Kidney epithelial cell (primary cell): ENCODE results near the gene PROKR1. TPM values are rescaled to one million over a fixed set of nuclear protein-coding genes. Genes with fewer than 3 reads are reported as not detected.
"Not testable (repeated sequence)": the region's sequence is repeated elsewhere in the genome, so short reads cannot be mapped to it uniquely, and the experiment has no call there.

Experiments used
- DNase-seq: peaks from one replicate; pipeline ENCODE4 v3.0.0-alpha.2; 2010; ENCODE audit warnings: low read depth
- H3K27me3 ChIP-seq: 2 replicates; pipeline ENCODE4 v1.6.0; 2011; ENCODE audit warnings: low read length; ENCODE audit not compliant: control insufficient read depth, insufficient read depth
- H3K36me3 ChIP-seq: 2 replicates; pipeline ENCODE4 v1.5.1; 2011; ENCODE audit warnings: low read length; ENCODE audit not compliant: control insufficient read depth, insufficient read depth
- H3K4me3 ChIP-seq: 2 replicates; pipeline ENCODE4 v1.5.1; 2011; ENCODE audit warnings: low read depth, mild to moderate bottlenecking, control low read depth, low read length
- CTCF ChIP-seq: IDR thresholded peaks from 2 replicates; pipeline ENCODE4 v1.5.1; 2011; ENCODE audit warnings: mild to moderate bottlenecking, moderate library complexity, low read length, control low read depth, inconsistent platforms; ENCODE audit not compliant: insufficient read depth, poor library complexity, severe bottlenecking
- total RNA-seq: library from RNA; depleted of rRNA; stranded (reverse); fragments of >200 nt; gene quantifications from 2 replicates; pipeline ENCODE4 v1.2.3, GENCODE V29; 2015

Gene PROKR1
- total RNA-seq = not detected in 2 replicates

- Histone ChIP-seq H3K36me3 (no peaks in the 10 kb centered on the region), H3K4me3 (peak within 1 kb of the TSS; percentile 37), H3K27me3 (peaks cover 31% of the 10 kb centered on the region)
- TF ChIP-seq CTCF = no peak
- no peak for DNase-seq
Observed at GRCh38 chr2:68643011-68643873, at the start of gene PROKR1. TSS of gene PROKR1 (plus strand) at chr2:68643579. CDS start at chr2:68645822, 2,243 bp downstream.

- Histone ChIP-seq H3K4me3 (no peak overlapping the region), H3K36me3 (no peaks in the 10 kb centered on the region), H3K27me3 (no peaks in the 10 kb centered on the region)
- no peak for TF ChIP-seq CTCF
- no peak for DNase-seq
Observed at GRCh38 chr2:68594041-68594440, 49.3 kb upstream of the PROKR1 start.

- H3K4me3 ChIP-seq = no peak overlapping the region
- no peaks in the 10 kb centered on the region for H3K36me3 ChIP-seq
- peak; percentile 84 for TF ChIP-seq CTCF
- H3K27me3 ChIP-seq = no peaks in the 10 kb centered on the region
- no peak for DNase-seq
Observed at GRCh38 chr2:68594674-68595492, 48.5 kb upstream of the PROKR1 start.

- H3K27me3 ChIP-seq, H3K36me3 ChIP-seq, H3K4me3 ChIP-seq, DNase-seq: not testable (repeated sequence)
Observed at GRCh38 chr2:68595493-68595785, 47.9 kb upstream of the PROKR1 start.

- H3K27me3 ChIP-seq, H3K36me3 ChIP-seq, H3K4me3 ChIP-seq, DNase-seq: not testable (repeated sequence)
Observed at GRCh38 chr2:68600495-68600894, 42.9 kb upstream of the PROKR1 start.

GRCh38 chr2:68603059-68603458 lies 40.3 kb upstream of the PROKR1 start:
- no peak for TF ChIP-seq CTCF
- Histone ChIP-seq H3K27me3 (no peaks in the 10 kb centered on the region), H3K36me3 (no peaks in the 10 kb centered on the region), H3K4me3 (no peak overlapping the region)
- DNase-seq = no peak

GRCh38 chr2:68604077-68604476 lies 39.3 kb upstream of the PROKR1 start:
- Histone ChIP-seq H3K27me3 (no peaks in the 10 kb centered on the region), H3K4me3 (no peak overlapping the region)
- TF ChIP-seq CTCF = no peak

More at GRCh38 chr2:68604077-68604476, 39.3 kb upstream of the PROKR1 start:
- H3K36me3 ChIP-seq = no peaks in the 10 kb centered on the region
- DNase-seq = no peak
